Subcutaneous adipose tissue (tissue), 4 donors: ENCODE results near the gene F5. TPM values are rescaled to one million over a fixed set of nuclear protein-coding genes. Genes with fewer than 3 reads are reported as not detected.

Experiments used
- CTCF ChIP-seq: fragments of 450-650 bp; IDR thresholded peaks from one replicate; pipeline ENCODE4 v1.5.1; 2016; ENCODE audit warnings: low read depth, mild to moderate bottlenecking, control low read depth, antibody characterized with exemption, moderate library complexity
- total RNA-seq, 4 donors: library from RNA; depleted of rRNA; stranded (reverse); fragments of >200 nt; gene quantifications; one replicate each; pipeline ENCODE4 v1.1.0, GENCODE V29; 2016

The F5 gene
- total RNA-seq, 4 donors from 2014 or later = 2.3 to 16.3 (median 8.2) TPM

DNA sequence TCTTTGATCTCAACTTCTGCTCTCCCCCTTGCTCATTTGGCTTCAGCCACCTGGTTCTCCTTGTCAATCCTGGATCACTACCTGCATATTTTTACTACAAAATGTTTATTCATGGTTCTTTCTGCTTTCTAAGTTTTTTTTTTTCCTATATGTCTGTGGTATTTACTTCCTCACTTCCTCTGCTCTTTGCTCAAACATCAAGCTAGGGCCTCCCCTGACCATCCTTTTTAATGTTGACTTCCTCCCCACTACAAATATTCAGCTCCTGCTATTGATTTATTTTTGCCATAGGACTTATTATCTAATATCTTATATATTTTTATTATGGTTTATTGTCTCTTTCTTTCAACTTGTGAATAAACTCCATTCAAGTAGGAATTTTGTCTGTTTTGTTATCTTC lies 86.5 kb downstream of the F5 start:
- TF ChIP-seq CTCF = no peak

- no peak for TF ChIP-seq CTCF
Observed at GRCh38 chr1:169497317-169497716, 89.0 kb downstream of the F5 start.

DNA sequence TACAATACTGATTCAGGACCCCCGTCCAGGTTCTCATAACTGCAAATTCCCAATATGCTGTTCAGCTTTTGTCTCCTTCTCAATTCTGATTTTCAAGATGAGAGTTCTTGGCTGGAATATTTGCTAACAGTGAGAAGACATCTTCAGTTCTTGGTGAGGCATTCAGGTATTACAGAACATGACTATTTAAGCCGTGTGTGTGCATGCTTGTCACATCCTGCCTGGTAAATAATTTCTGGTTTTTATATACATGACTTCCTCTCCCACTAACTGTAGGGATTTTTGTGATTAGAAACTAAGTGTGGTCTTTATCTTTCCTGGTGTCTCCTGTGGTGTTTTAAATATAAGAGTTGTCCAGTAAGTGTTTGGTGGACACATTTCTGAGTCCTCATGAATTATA lies 90.4 kb downstream of the F5 start:
- TF ChIP-seq CTCF = no peak

DNA sequence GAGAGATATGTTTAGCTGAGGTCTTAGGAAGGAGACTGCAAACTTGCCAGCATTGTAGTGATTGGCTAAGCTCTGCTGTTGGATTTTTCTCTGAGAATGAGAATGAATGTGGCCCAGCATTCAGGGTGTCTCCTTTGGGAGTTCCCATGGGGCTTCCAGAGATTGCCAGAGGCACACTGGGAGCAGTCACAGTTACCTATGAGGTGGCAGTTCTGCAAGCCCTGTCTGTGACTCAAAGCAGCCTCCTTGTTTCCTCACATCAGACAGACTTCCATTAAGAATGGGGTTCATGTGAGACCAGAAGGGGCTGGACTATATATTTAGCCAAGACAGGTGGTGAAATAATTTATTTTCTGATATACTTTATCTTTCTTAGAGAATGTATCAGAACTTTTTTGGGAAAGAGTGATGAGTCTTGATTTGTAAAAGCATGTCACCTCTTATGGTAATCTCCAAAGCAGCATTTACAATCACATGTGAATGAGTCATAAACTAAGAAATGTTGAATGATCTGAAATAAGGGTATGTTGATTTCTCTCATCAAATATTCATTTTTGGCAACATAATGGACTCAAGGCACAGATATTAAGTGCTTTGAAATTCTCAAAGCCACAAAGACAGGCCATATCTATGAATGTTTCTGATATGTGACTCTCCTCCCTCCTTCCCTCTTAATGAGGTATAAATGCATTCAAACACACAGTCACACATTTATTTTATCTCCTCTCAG lies 91.1 kb downstream of the F5 start:
- no peak for TF ChIP-seq CTCF

DNA sequence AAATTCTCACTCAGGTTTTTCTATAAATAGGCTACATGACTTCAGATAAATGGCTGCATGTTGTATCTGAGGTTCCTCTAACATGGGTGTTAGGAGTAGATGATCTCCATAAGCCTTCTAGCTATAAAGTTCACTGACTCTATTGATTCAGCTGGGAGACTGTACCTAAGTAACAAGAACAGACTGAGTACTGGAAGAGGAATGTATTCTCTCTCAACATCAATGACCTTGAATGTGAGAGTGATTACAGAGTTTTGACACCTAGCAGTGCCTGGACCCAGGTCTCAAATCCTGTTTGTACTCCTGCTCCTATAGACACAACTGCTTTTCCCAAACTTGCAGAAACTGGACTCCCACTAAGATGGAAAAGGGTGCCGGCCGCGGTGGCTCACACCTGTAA lies 91.9 kb downstream of the F5 start:
- TF ChIP-seq CTCF = no peak

- no peak for TF ChIP-seq CTCF
Observed at GRCh38 chr1:169493251-169493650, 93.0 kb downstream of the F5 start.

GRCh38 chr1:169491845-169492281 lies 94.4 kb downstream of the F5 start:
- TF ChIP-seq CTCF = no peak
